Esophagus squamous epithelium (tissue), 5 donors: ENCODE measurements around the gene CFAP74. TPM values are rescaled to one million over a fixed set of nuclear protein-coding genes. Genes with fewer than 3 reads are reported as not detected.

Experiments used
- DNase-seq: peaks from one replicate; lab custom pipeline; 2025; lab: John Stamatoyannopoulos, UW
- H3K27ac ChIP-seq, 4 donors: fragments of 200-600 bp; sonication (generic); one replicate each; pipeline ENCODE4 v1.5.1; 2016 to 2019; ENCODE audit warnings: mild to moderate bottlenecking in 1 of 4
- H3K27me3 ChIP-seq, 4 donors: fragments of 200-600 bp; sonication (generic); 1 replicate in 3 of 4; 2 replicates in 1 of 4; pipeline versions ENCODE4 v1.5.1 to v1.6.0; 2017 to 2021; ENCODE audit warnings: antibody characterized with exemption in 1 of 4
- H3K36me3 ChIP-seq, 3 donors: fragments of 200-600 bp; sonication (generic); one replicate each; pipeline ENCODE4 v1.5.1; 2016 to 2019
- H3K4me1 ChIP-seq, 3 donors: fragments of 200-600 bp; sonication (generic); one replicate each; pipeline ENCODE4 v1.5.1; 2017 to 2019
- H3K4me3 ChIP-seq, 4 donors: fragments of 200-600 bp; sonication (generic); 1 replicate in 3 of 4; 2 replicates in 1 of 4; pipeline ENCODE4 v1.5.1; 2016 to 2019; ENCODE audit warnings: mild to moderate bottlenecking in 2 of 4, moderate library complexity in 1 of 4
- H3K9me3 ChIP-seq, 3 donors: fragments of 200-600 bp; sonication (generic); one replicate each; pipeline ENCODE4 v1.5.1; 2016 to 2019
- POLR2A ChIP-seq, 4 donors: fragments of 450-650 bp; IDR thresholded peaks; one replicate each; pipeline ENCODE4 v1.6.1; 2017; ENCODE audit warnings: antibody characterized with exemption in 4 of 4, mild to moderate bottlenecking in 4 of 4, moderate library complexity in 3 of 4
- WGBS, 2 donors: methylation state at CpG; one replicate each; pipeline ENCODE4 v1.1.5; 2018; 5-methylcytosine and 5-hydroxymethylcytosine counted together
- intact Hi-C: fragments of 100-400 bp; cut with DNase I; formaldehyde crosslinking; loops from one replicate; pipeline ENCODE4 v1.15.0; 2022
- total RNA-seq, 4 donors: library from RNA; depleted of rRNA; stranded (reverse); fragments of >200 nt; gene quantifications; one replicate each; pipeline ENCODE4 v1.1.0, GENCODE V29; 2016
- TF ChIP-seq, protein P1 (sequence below), 6 experiments: fragments of 450-650 bp in 4 of 6; fragments of 200-600 bp in 2 of 6; sonication (generic) in 2 of 6; IDR thresholded peaks; one replicate each; pipeline ENCODE4 v1.5.1; 2016 to 2019; ENCODE audit warnings: antibody characterized with exemption in 6 of 6, mild to moderate bottlenecking in 4 of 6, moderate library complexity in 4 of 6
- donor health status: DM: yes; HTN: yes; CAD: no.

Gene CFAP74
- total RNA-seq, 4 donors from 2014 or later: not detected

DNA sequence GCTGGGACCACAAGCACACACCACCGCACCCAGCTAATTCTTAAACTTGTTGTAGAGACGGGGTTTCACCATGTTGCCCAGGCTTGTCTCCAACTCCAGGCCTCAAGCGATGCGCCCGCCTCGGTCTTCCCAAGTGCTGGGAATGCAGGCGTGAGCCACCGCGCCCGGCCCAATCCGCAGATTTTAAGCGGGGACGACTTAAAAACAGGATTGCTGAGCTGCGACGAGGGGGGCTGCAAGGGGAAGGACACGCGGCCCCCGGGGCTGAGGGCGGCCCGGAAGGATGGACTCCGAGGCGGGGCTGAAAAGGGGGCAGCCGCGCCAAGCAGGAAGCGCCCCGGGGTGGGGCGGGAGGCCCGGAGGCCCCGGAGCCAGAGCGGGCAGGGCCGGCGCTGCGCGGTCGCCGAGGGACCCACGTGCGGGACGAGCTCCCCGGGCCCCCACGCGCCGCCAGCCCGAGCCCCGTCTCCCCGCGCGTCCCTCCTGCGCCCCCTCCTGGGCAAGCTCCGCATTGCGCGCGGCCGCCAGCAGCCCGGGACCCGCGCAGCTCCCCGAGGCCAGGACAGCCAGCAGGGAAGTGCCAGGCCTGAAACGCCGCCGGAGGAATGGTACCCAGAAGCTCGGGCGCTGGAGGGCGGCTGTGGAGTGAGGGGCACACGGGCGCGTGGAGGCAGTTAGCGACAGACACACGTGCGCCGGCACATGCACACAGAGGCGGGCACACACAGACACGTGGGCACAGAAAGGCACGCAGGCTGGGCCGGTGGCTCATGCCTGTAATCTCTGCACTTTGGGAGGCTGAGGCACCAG, 41.1 kb upstream of the CFAP74 start:
- intact Hi-C loops: loop anchor here (5.0 kb wide), 1 partner anchor 82 kb away; no protein-coding TSS in a partner anchor
- Histone ChIP-seq H3K9me3 (no peaks in the 10 kb centered on the region), H3K27me3 (peaks cover 0 to 76% (median 2%) of the 10 kb centered on the region in 4 donors), H3K4me3 (peak overlapping the region; percentile 22 to 64 (median 33)), H3K4me1 (peaks cover 12 to 45% (median 18%) of the 10 kb centered on the region in 3 donors), H3K36me3 (no peaks in the 10 kb centered on the region), H3K27ac (peak overlapping the region in 2 of 4 donors; percentile 25 to 36)
- WGBS, 2 donors: 11 to 25% methylated on average over 7 to 12 of the region's 75 CpGs
- TF ChIP-seq, protein P1, sequence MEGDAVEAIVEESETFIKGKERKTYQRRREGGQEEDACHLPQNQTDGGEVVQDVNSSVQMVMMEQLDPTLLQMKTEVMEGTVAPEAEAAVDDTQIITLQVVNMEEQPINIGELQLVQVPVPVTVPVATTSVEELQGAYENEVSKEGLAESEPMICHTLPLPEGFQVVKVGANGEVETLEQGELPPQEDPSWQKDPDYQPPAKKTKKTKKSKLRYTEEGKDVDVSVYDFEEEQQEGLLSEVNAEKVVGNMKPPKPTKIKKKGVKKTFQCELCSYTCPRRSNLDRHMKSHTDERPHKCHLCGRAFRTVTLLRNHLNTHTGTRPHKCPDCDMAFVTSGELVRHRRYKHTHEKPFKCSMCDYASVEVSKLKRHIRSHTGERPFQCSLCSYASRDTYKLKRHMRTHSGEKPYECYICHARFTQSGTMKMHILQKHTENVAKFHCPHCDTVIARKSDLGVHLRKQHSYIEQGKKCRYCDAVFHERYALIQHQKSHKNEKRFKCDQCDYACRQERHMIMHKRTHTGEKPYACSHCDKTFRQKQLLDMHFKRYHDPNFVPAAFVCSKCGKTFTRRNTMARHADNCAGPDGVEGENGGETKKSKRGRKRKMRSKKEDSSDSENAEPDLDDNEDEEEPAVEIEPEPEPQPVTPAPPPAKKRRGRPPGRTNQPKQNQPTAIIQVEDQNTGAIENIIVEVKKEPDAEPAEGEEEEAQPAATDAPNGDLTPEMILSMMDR (IDR thresholded peaks at IDR 0.05): peak; percentile 67 to 97 (median 94)
- no peak for TF ChIP-seq POLR2A (IDR thresholded peaks at IDR 0.05)
- DNase-seq: no peak

DNA sequence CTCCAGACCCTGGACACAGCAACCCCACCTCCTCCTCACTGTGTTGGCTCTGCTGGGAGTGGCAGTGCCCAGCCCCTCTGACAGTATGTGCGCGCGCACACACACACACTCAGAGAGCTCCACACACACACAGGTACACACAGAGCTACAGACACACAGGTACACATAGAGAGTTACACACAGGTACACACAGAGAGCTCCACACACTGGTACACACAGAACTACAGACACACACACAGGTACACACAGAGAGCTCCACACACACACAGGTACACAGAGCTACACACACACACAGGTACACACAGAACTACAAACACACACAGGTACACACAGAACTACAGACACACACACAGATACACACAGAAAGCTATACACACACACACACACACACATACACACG, 40.3 kb upstream of the CFAP74 start:
- TF ChIP-seq POLR2A (IDR thresholded peaks at IDR 0.05): no peak
- TF ChIP-seq, protein P1 (IDR thresholded peaks at IDR 0.05): no peak
- DNase-seq: no peak
- no peak overlapping the region for H3K27ac ChIP-seq
- H3K9me3 ChIP-seq: no peaks in the 10 kb centered on the region
- H3K4me1 ChIP-seq: peaks cover 6 to 38% (median 13%) of the 10 kb centered on the region in 3 donors
- H3K36me3 ChIP-seq: no peaks in the 10 kb centered on the region
- no peak overlapping the region for H3K4me3 ChIP-seq
- WGBS, 2 donors: 85 to 92% methylated on average over 1 to 2 of the region's 4 CpGs
- intact Hi-C loops: no loop called here
- peaks cover 0 to 71% (median 0%) of the 10 kb centered on the region in 4 donors for H3K27me3 ChIP-seq

DNA sequence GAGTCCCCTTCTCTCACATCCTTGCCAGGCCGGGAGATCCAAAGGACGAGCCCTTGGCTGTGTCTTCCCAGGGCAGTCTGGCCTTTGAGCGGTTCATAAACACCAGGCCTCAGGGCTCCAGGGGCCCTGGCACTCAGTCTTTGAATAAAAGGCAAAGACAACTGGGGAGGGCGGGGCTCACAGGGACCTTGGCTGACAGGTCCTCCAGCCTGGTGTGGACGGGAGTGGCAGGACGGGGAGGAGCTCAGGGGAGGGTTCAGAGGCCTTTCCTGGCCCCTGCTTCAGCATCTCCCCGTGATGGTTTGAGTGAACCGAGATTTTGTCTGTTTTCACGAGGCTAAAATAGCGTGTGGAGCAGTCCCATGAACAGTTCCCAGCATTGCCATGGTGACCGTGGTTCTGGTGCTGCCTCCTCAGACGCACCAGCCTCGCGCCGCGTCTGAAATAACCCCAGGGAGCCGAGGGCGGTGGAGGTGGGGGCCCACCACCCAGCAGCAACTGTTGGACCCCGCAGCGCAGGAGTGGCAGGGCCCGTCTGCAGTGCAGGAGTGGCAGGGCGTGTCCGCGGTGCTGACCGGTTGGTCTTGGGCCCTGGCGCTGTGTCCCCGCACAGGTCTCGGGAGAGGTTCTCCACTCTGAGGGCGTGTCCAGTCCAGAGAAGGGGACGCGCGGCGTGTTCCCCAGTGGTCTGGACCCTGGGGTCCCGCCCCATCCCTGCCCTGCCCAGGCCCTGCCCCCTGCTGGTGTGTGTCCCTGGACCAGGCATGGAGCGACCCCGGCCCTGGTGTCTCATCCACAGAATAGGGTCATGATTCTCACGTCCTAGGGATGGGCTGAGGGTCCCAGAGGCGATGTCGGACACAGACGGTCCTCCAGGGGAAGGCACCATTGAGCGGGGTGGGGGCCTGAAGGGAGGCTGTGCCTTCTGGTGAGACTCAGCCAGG, 39.5 kb upstream of the CFAP74 start:
- intact Hi-C loops: no loop called here
- no peak for DNase-seq
- 67 to 78% methylated on average over 4 to 30 of the region's 41 CpGs for WGBS, 2 donors

DNA sequence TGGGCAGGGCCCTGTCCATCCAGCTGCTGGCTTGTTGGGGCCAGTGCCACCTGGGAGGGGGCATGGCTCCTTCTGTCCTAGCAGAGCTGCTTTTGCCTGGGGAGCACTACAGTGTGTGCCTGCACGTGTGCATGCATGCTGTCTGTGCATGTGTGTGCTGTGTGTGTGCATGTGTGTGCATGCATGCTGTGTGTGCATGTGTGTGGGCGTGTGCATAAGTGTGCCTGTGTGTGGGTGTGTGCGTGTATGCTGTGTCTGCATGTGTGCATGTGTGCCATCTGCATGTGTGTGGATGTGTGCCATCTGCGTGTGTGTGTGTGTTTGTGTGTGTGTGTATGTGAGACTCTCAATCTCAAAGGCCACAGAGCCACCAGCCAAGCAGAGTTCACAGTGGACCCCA, 38.3 kb upstream of the CFAP74 start:
- H3K36me3 ChIP-seq: no peaks in the 10 kb centered on the region
- no peak for DNase-seq
- no peak overlapping the region for H3K4me3 ChIP-seq
- intact Hi-C loops: no loop called here
- peaks cover 0 to 51% (median 0%) of the 10 kb centered on the region in 4 donors for H3K27me3 ChIP-seq
- peaks cover 6 to 33% (median 13%) of the 10 kb centered on the region in 3 donors for H3K4me1 ChIP-seq
- H3K9me3 ChIP-seq: no peaks in the 10 kb centered on the region
- no peak for TF ChIP-seq POLR2A (IDR thresholded peaks at IDR 0.05)
- TF ChIP-seq, protein P1 (IDR thresholded peaks at IDR 0.05): no peak
- no peak overlapping the region for H3K27ac ChIP-seq
- WGBS, 2 donors: 65 to 100% methylated on average over 1 to 4 of the region's 4 CpGs

More for the DNA sequence above, 39.5 kb upstream of the CFAP74 start:
- H3K27ac ChIP-seq: no peak overlapping the region
- peaks cover 0 to 63% (median 0%) of the 10 kb centered on the region in 4 donors for H3K27me3 ChIP-seq
- TF ChIP-seq POLR2A (IDR thresholded peaks at IDR 0.05): no peak
- TF ChIP-seq, protein P1 (IDR thresholded peaks at IDR 0.05): no peak
- H3K4me1 ChIP-seq: peaks cover 6 to 36% (median 13%) of the 10 kb centered on the region in 3 donors
- H3K4me3 ChIP-seq: no peak overlapping the region
- H3K36me3 ChIP-seq: no peaks in the 10 kb centered on the region
- no peaks in the 10 kb centered on the region for H3K9me3 ChIP-seq
